RWPE1 (cell line): ENCODE measurements around the gene PROP1.

Experiments
- CTCF ChIA-PET: fragments of 350-600 bp; sonication (Branson Sonifier 250); formaldehyde crosslinking; extraction: SDS; loops from one replicate; lab custom pipeline; 2021; lab: Yijun Ruan, JAX
- POLR2A ChIA-PET: fragments of 400-600 bp; formaldehyde crosslinking; extraction: SDS; loops from one replicate; lab custom pipeline; 2020; ENCODE audit warnings: antibody characterized with exemption; ENCODE audit not compliant: low non-redundant PET; lab: Yijun Ruan, JAX
- DNase-seq: peaks from one replicate; pipeline ENCODE4 v3.0.0; 2012; ENCODE audit warnings: low spot score
- H3K27ac ChIP-seq: fragments of 450-650 bp; 2 replicates; pipeline ENCODE4 v1.5.1; 2017
- CTCF ChIP-seq: fragments of 450-650 bp; conservative IDR thresholded peaks from 2 replicates; pipeline ENCODE4 v1.5.1; 2017; ENCODE audit warnings: low read depth, mild to moderate bottlenecking

PROP1 gene

GRCh38 chr5:177987326-177987725 is 8.7 kb downstream of the PROP1 start:
- DNase-seq, result no peak
- ChIA-PET POLR2A (no interaction called here), CTCF (no interaction called here)
- no peak for TF ChIP-seq CTCF
- no peak overlapping the region for H3K27ac ChIP-seq

- ChIA-PET CTCF (interaction anchor here (0.7 to 1.0 kb wide), 2 partner anchors 9 to 86 kb away, joined by 3 to 4 read pairs; no protein-coding TSS in a partner anchor), POLR2A (no interaction called here)
- H3K27ac ChIP-seq, result no peak overlapping the region
- DNase-seq, result no peak
- TF ChIP-seq CTCF, result no peak
These were observed 10.5 kb downstream of the PROP1 start for GRCh38 chr5:177985430-177986040.

- TF ChIP-seq CTCF, result no peak
- no peak for DNase-seq
- ChIA-PET CTCF (interaction anchor here (0.6 to 0.7 kb wide), 2 partner anchors 13 to 86 kb away, joined by 3 read pairs; no protein-coding TSS in a partner anchor), POLR2A (no interaction called here)
- H3K27ac ChIP-seq, result no peak overlapping the region
These were observed 11.3 kb downstream of the PROP1 start for GRCh38 chr5:177984584-177985206.

GRCh38 chr5:177983763-177984583 is 12.1 kb downstream of the PROP1 start:
- H3K27ac ChIP-seq, result no peak overlapping the region
- DNase-seq, result no peak
- no peak for TF ChIP-seq CTCF
- ChIA-PET POLR2A (no interaction called here), CTCF (interaction anchor here (0.6 kb wide), 1 partner anchor 12 kb away, joined by 3 read pairs; no protein-coding TSS in a partner anchor)

- ChIA-PET CTCF (no interaction called here), POLR2A (no interaction called here)
- no peak overlapping the region for H3K27ac ChIP-seq
- no peak for TF ChIP-seq CTCF
- no peak for DNase-seq
These were observed 13.1 kb downstream of the PROP1 start for GRCh38 chr5:177982956-177983355.

GRCh38 chr5:177982072-177982727 is 13.8 kb downstream of the PROP1 start:
- TF ChIP-seq CTCF, result no peak; the same call in 1 of the 2 replicates
- no peak overlapping the region for H3K27ac ChIP-seq
- ChIA-PET CTCF (interaction anchor here (0.5 kb wide), 1 partner anchor 11 kb away, joined by 3 read pairs; no protein-coding TSS in a partner anchor), POLR2A (no interaction called here)
- DNase-seq, result no peak
